Heart right ventricle (tissue), 16 donors: ENCODE data around the gene CMSS1. TPM values are rescaled to one million over a fixed set of nuclear protein-coding genes. Genes with fewer than 3 reads are reported as not detected.

ENCODE experiments used
- ATAC-seq, 8 donors: fragments of 200-7000 bp; cut with Tn5 transposase; one replicate each; pipeline ENCODE4 v1.9.1; 2020; ENCODE audit warnings: mild to moderate bottlenecking in 8 of 8, moderate library complexity in 8 of 8, moderate number of reproducible peaks in 1 of 8
- DNase-seq, 2 donors: peaks; one replicate each; pipeline ENCODE4 v3.0.0-alpha.2; 2020
- H3K27ac ChIP-seq, 10 donors: fragments of 200-600 bp; sonication (generic) in 2 of 10; one replicate each; pipeline versions ENCODE4 v1.5.0 to v1.8.0; 2020 to 2022; ENCODE audit warnings: mild to moderate bottlenecking in 3 of 10
- H3K27me3 ChIP-seq, 7 donors: fragments of 200-600 bp; one replicate each; pipeline ENCODE4 v1.8.0; 2021 to 2022; ENCODE audit warnings: mild to moderate bottlenecking in 2 of 7
- H3K36me3 ChIP-seq, 9 donors: fragments of 200-600 bp; sonication (generic) in 1 of 9; one replicate each; pipeline versions ENCODE4 v1.5.0 to v1.8.0; 2020 to 2022; ENCODE audit warnings: mild to moderate bottlenecking in 2 of 9
- H3K4me1 ChIP-seq, 9 donors: fragments of 200-600 bp; sonication (generic) in 1 of 9; one replicate each; pipeline versions ENCODE4 v1.5.0 to v1.8.0; 2020 to 2022; ENCODE audit warnings: mild to moderate bottlenecking in 4 of 9
- H3K4me3 ChIP-seq, 10 donors: fragments of 200-600 bp; sonication (generic) in 2 of 10; one replicate each; pipeline versions ENCODE4 v1.5.0 to v1.8.0; 2020 to 2022; ENCODE audit warnings: mild to moderate bottlenecking in 7 of 10, moderate library complexity in 2 of 10
- H3K9me3 ChIP-seq, 11 donors: fragments of 200-600 bp in 10 of 11; sonication (generic) in 2 of 11; one replicate each; pipeline versions ENCODE4 v1.5.0 to v1.8.0; 2013 to 2022; ENCODE audit warnings: mild to moderate bottlenecking in 2 of 11, control low read depth in 1 of 11, moderate library complexity in 1 of 11
- WGBS, 2 donors: extraction: QIAGEN DNeasy Blood & Tissue Kit; methylation state at CpG; one replicate each; pipeline ENCODE4 v1.1.7; 2013; ENCODE audit warnings: inconsistent platforms in 1 of 2; 5-methylcytosine and 5-hydroxymethylcytosine counted together
- intact Hi-C, 10 donors: fragments of 100-400 bp; cut with DNase I; formaldehyde crosslinking; loops; one replicate each; pipeline versions ENCODE4 v1.11.1 to v1.14.2; 2022
- polyA plus RNA-seq, 2 donors: library from polyadenylated mRNA; stranded (reverse); fragments of 200-250 nt; gene quantifications; one replicate each; pipeline ENCODE4 v1.2.3, GENCODE V29; 2013
- total RNA-seq, 10 donors: library from RNA; stranded (reverse); fragmentation: NEBNext Ultra II Directional in 3 of 10; extraction: Animal tissue kit (Norgen Biotek cat#: 25700) in 3 of 10; gene quantifications; one replicate each; pipeline versions ENCODE4 v1.2.1 to v1.2.4, GENCODE V29; 2021 to 2023
- TF ChIP-seq, protein P1 (sequence below), 9 donors: fragments of 200-600 bp; sonication (generic) in 2 of 9; IDR thresholded peaks; one replicate each; pipeline versions ENCODE4 v1.5.0 to v1.8.0; 2021 to 2022; ENCODE audit warnings: antibody characterized with exemption in 9 of 9, mild to moderate bottlenecking in 5 of 9, moderate library complexity in 1 of 9
- donor health status: Arrhythmogenic right ventricular cardiomyopathy.
- donor health status: ischemic (EF 13 %, LVEDD 7.1; RV severe dilation, severe dysfunction).
- donor health status: healthy with polysubstance abuse.
- donor health status: DM: no; HTN: yes; CAD: no.
- donor health status: DM: no; HTN: no; CAD: no.
- donor health status: ischemic (EF 25% LVEDD 6.9; RV normal size, moderate dysfunction).
- donor health status: ischemic (EF 25% LVEDD 5.7; RV mildly dilated, moderate dysfunction).
- donor health status: healthy.
- donor health status: DM: yes; HTN: yes; CAD: no.
- donor health status: Ischemic cardiomyopathy.
- donor health status: ischemic (EF 35%, LVEDD 5.7; RV mildly dilated, moderate dysfunction).
- donor health status: nonischemic (EF 11% LVEDD 7.7; RV severe dilation, severe dysfunction).
- donor health status: DM: yes; HTN: yes; CAD: no.
- donor health status: PGD.
- donor health status: ischemic (EF 29% LVEDD 5.4; RV normal size, mild dysfunction).
- donor health status: nonischemic (EF 23%, LVEDD 6.1; RV moderate dilation, normal function).

CMSS1 gene
- total and polyA plus RNA-seq, 12 donors, result 24.6 to 45.4 (median 34.6) TPM

- no peak for DNase-seq
- Histone ChIP-seq H3K9me3 (no peaks in the 10 kb centered on the region), H3K27me3 (no peaks in the 10 kb centered on the region), H3K4me3 (no peak overlapping the region), H3K27ac (no peak overlapping the region), H3K4me1 (peaks cover 0 to 28% (median 5%) of the 10 kb centered on the region in 9 donors), H3K36me3 (no peaks in the 10 kb centered on the region)
- intact Hi-C loops, result no loop called here
- no peak for ATAC-seq
- TF ChIP-seq, protein P1, sequence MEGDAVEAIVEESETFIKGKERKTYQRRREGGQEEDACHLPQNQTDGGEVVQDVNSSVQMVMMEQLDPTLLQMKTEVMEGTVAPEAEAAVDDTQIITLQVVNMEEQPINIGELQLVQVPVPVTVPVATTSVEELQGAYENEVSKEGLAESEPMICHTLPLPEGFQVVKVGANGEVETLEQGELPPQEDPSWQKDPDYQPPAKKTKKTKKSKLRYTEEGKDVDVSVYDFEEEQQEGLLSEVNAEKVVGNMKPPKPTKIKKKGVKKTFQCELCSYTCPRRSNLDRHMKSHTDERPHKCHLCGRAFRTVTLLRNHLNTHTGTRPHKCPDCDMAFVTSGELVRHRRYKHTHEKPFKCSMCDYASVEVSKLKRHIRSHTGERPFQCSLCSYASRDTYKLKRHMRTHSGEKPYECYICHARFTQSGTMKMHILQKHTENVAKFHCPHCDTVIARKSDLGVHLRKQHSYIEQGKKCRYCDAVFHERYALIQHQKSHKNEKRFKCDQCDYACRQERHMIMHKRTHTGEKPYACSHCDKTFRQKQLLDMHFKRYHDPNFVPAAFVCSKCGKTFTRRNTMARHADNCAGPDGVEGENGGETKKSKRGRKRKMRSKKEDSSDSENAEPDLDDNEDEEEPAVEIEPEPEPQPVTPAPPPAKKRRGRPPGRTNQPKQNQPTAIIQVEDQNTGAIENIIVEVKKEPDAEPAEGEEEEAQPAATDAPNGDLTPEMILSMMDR (IDR thresholded peaks at IDR 0.05), result no peak
- WGBS, 2 donors, result 78 to 80% methylated on average over 6 of the region's 6 CpGs
These were observed 313.6 kb downstream of the CMSS1 start for GRCh38 chr3:100131241-100131640.

- TF ChIP-seq, protein P1 (IDR thresholded peaks at IDR 0.05), result no peak
- Histone ChIP-seq H3K27ac (peak overlapping the region; percentile 45 to 81 (median 69)), H3K27me3 (no peaks in the 10 kb centered on the region), H3K4me3 (no peak overlapping the region), H3K4me1 (peaks cover 0 to 23% (median 3%) of the 10 kb centered on the region in 9 donors), H3K36me3 (no peaks in the 10 kb centered on the region), H3K9me3 (no peaks in the 10 kb centered on the region)
- peak in 1 of 2 donors; percentile 61 for DNase-seq
- ATAC-seq, result peak; percentile 90 to 96 (median 96)
- WGBS, 2 donors, result 58 to 63% methylated on average over 1 of the region's 1 CpG
- intact Hi-C loops, result no loop called here
These were observed 319.3 kb downstream of the CMSS1 start for GRCh38 chr3:100136921-100137320.

DNA sequence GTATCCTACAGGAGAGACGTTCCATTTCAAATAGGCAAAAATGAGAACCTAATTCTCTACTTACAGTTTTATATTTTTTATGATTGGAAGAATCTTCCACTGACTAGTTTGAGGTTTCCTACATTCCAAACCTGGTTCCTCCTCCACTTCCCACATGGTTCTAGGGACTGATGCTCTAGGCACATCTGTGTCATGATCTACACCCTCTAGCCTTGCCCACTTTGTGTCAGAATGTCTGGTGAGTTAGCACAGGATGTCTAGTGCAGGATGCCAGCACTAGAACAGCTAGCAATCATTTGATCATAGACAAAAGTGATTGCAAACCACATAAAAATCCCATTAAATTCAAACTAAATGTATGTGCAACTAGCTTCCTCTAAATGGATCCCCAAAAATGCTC lies 323.3 kb downstream of the CMSS1 start:
- Histone ChIP-seq H3K36me3 (no peaks in the 10 kb centered on the region), H3K4me1 (peaks cover 0 to 20% (median 3%) of the 10 kb centered on the region in 9 donors), H3K4me3 (no peak overlapping the region), H3K9me3 (peaks cover 0 to 19% (median 13%) of the 10 kb centered on the region in 11 donors), H3K27ac (no peak overlapping the region), H3K27me3 (no peaks in the 10 kb centered on the region)
- TF ChIP-seq, protein P1 (IDR thresholded peaks at IDR 0.05), result no peak
- WGBS, 2 donors, result 96 to 100% methylated on average over 1 of the region's 1 CpG
- intact Hi-C loops, result no loop called here
- ATAC-seq, result no peak
- no peak for DNase-seq

DNA sequence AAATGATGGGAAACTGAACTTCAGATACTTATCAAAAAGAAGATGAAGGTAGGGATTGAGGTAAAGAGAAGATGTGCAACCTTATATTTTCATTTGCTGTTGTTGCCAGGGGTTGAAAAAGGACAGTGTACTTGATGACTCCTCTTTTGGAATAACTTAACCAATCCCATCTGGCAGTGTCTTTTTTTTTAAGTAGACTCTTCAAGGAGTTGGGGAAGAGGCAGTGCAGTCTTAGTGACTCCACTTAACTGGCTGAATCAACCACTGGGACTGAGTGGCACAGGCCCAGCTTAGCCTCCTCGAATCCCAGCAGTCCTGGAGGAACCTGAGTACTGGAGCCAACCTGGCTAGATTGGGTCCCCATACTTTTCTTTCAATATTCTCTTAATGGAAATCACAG lies 323.9 kb downstream of the CMSS1 start:
- Histone ChIP-seq H3K27ac (no peak overlapping the region), H3K36me3 (no peaks in the 10 kb centered on the region), H3K27me3 (no peaks in the 10 kb centered on the region), H3K9me3 (peaks cover 0 to 19% (median 13%) of the 10 kb centered on the region in 11 donors), H3K4me3 (no peak overlapping the region), H3K4me1 (peaks cover 0 to 14% (median 0%) of the 10 kb centered on the region in 9 donors)
- intact Hi-C loops, result no loop called here
- no peak for DNase-seq
- no peak for ATAC-seq
- 83 to 84% methylated on average over 1 of the region's 1 CpG for WGBS, 2 donors
- TF ChIP-seq, protein P1 (IDR thresholded peaks at IDR 0.05), result no peak
